Cardiac fibroblast (primary cell): ENCODE data around the gene POLR1B.
"Not testable (repeated sequence)": the region's sequence is repeated elsewhere in the genome, so short reads cannot be mapped to it uniquely, and the experiment has no call there.

Source experiments
- DNase-seq, 2 donors: peaks; one replicate each; pipeline versions ENCODE4 v3.0.0 to v3.0.0-alpha.2; 2010; ENCODE audit warnings: low read depth in 2 of 2
- H3K4me3 ChIP-seq, 2 donors: replicated peaks in 1 of 2; 1 replicate in 1 of 2; 2 replicates in 1 of 2; pipeline ENCODE4 v1.5.1; 2011; ENCODE audit warnings: low read depth in 2 of 2, low read length in 2 of 2, mild to moderate bottlenecking in 2 of 2, moderate library complexity in 1 of 2
- TF ChIP-seq, protein P1 (sequence below): IDR thresholded peaks from one replicate; pipeline ENCODE4 v1.5.1; 2011; ENCODE audit warnings: low read depth, mild to moderate bottlenecking, low read length, inconsistent platforms

The POLR1B gene

DNA sequence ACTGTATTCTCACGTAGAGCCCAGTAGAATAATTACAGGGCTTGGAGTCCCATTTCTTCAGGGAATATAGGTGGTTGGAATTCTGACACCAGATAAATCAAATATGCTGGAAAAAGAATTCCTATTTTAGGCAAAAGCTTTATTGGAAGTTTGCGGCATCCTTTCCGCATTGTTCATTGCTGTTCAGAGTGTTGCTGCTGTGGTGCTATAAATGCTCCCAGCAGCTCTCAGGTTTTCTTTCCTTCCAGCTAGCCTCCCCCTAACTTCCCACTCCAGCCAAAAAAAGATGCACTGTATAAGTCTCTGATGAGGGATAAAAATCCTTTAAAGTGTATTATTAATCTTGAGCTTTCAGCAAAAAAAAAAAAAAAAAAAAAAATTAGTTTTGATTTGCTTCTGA is 25.5 kb upstream of the POLR1B start:
- no peak for DNase-seq
- TF ChIP-seq, protein P1, sequence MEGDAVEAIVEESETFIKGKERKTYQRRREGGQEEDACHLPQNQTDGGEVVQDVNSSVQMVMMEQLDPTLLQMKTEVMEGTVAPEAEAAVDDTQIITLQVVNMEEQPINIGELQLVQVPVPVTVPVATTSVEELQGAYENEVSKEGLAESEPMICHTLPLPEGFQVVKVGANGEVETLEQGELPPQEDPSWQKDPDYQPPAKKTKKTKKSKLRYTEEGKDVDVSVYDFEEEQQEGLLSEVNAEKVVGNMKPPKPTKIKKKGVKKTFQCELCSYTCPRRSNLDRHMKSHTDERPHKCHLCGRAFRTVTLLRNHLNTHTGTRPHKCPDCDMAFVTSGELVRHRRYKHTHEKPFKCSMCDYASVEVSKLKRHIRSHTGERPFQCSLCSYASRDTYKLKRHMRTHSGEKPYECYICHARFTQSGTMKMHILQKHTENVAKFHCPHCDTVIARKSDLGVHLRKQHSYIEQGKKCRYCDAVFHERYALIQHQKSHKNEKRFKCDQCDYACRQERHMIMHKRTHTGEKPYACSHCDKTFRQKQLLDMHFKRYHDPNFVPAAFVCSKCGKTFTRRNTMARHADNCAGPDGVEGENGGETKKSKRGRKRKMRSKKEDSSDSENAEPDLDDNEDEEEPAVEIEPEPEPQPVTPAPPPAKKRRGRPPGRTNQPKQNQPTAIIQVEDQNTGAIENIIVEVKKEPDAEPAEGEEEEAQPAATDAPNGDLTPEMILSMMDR = no peak
- no peak overlapping the region for H3K4me3 ChIP-seq

- no peak for DNase-seq
- TF ChIP-seq, protein P1 = no peak
- no peak overlapping the region for H3K4me3 ChIP-seq
Observed at GRCh38 chr2:112518807-112519206, 23.5 kb upstream of the POLR1B start.

DNA sequence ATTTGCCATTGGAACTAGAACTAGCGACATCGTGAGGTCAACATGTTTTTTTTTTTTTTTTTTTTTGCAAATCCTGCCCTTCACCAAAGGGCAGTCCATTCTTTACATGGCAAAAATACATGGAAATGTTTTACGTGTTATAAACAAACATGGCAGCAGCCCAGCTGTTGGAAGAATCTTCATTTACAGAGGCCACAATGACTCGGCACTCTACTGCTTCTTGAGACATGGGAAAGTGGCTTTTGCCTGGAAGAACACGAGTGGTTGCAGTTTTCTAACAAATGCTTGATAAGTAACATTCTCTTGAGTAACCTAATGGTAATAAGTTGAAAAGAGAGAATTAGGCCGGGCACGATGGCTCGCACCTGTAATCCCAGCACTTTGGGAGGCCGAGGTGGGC is 22.8 kb upstream of the POLR1B start:
- no peak for DNase-seq
- H3K4me3 ChIP-seq = no peak overlapping the region
- TF ChIP-seq, protein P1 = no peak

DNA sequence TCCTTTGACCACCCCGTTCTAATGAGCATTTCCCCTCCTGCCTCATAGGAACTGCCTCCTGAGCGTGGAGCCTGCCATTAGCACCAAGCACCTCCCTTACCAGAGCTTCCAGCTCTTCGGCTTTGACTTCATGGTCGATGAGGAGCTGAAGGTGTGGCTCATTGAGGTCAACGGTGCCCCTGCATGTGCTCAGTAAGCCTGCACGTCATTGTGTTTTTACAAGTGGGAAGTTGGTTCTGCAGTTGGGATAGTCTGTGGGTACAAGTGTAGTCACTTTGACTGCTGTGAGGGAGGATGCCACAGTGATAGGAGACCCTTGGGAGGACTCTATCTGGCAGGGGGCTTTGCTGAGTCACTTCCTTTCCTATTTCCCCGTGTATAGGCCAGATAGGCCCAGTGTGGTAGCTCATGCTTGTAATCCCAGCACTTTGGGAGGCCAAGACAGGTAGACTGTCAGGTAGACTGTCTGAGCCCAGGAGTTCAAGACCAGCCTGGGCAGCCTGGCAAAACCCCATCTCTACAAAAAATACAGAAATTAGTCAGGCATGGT is 22.0 kb upstream of the POLR1B start:
- TF ChIP-seq, protein P1 = no peak
- no peak overlapping the region for H3K4me3 ChIP-seq
- no peak for DNase-seq

DNA sequence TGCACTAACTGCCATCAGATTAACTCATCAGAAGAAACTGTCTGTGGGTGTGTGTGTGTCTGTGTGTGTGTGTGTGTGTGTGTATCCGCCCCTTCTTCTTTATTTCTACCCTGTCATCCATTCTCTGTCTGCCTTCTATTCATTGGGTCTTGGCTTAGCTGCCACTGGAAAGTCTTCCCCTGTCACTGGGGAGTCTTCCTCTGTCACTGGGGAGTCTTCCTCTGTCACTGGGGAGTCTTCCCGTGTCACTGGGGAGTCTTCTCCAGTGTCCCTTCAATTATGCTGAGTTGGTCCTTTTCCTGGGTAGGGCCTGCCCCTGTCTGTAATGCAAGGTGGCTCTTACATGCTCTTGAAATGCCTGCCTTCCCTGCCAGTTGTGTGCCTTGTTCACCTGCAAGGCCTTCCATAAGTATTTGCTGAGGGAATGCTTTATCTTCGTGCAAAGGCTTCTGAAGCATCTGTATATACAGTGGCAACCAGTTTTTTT is 18.9 kb upstream of the POLR1B start:
- TF ChIP-seq, protein P1 = no peak
- no peak overlapping the region for H3K4me3 ChIP-seq
- DNase-seq = no peak

DNA sequence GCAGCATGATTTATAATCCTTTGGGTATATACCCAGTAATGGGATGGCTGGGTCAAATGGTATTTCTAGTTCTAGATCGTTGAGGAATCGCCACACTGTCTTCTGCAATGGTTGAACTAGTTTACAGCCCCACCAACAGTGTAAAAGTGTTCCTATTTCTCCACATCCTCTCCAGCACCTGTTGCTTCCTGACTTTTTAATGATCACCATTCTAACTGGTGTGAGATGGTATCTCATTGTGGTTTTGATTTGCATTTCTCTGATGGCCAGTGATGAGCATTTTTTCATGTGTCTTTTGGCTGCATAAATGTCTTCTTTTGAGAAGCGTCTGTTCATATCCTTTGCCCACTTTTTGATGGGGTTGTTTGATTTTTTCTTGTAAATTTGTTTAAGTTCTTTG is 18.0 kb upstream of the POLR1B start:
- H3K4me3 ChIP-seq, DNase-seq: not testable (repeated sequence)

GRCh38 chr2:112528541-112528940 is 13.7 kb upstream of the POLR1B start:
- no peak for DNase-seq
- TF ChIP-seq, protein P1 = no peak
- no peak overlapping the region for H3K4me3 ChIP-seq
